MCF 10A (cell line): ENCODE measurements around the gene MICAL3. TPM values are rescaled to one million over a fixed set of nuclear protein-coding genes. Genes with fewer than 3 reads are reported as not detected.

Experiments
- BruUV-seq: library from RNA; stranded (reverse); fragments of 400-500 nt; replicated peaks from 2 replicates; lab custom pipeline; 2021; lab: Mats Ljungman, UMichigan
- CTCF ChIA-PET: fragments of 300-600 bp; sonication (Branson Sonifier 250); formaldehyde crosslinking; extraction: SDS; loops from one replicate; lab custom pipeline; 2021; ENCODE audit warnings: antibody characterized with exemption, inconsistent platforms; lab: Yijun Ruan, JAX
- POLR2A ChIA-PET: fragments of 300-600, 350-650 bp; sonication (Branson Sonifier 250); formaldehyde crosslinking; extraction: SDS; loops from one replicate; lab custom pipeline; 2020; ENCODE audit warnings: antibody characterized with exemption, inconsistent platforms; lab: Yijun Ruan, JAX
- DNase-seq: peaks from one replicate; pipeline ENCODE4 v3.0.0-alpha.2; 2018; ENCODE audit not compliant: unreplicated experiment
- H3K27ac Mint-ChIP-seq: one replicate; pipeline ENCODE4 v1.8.0; 2022; ENCODE audit warnings: mild to moderate bottlenecking, low read depth, mixed read lengths; ENCODE audit not compliant: unreplicated experiment
- H3K27me3 Mint-ChIP-seq: one replicate; pipeline ENCODE4 v1.8.0; 2022; ENCODE audit warnings: mixed read lengths; ENCODE audit not compliant: insufficient read depth, unreplicated experiment
- H3K36me3 Mint-ChIP-seq: one replicate; pipeline ENCODE4 v1.8.0; 2022; ENCODE audit warnings: mild to moderate bottlenecking, moderate library complexity, mixed read lengths; ENCODE audit not compliant: insufficient read depth, unreplicated experiment
- H3K4me1 Mint-ChIP-seq: one replicate; pipeline ENCODE4 v1.8.0; 2022; ENCODE audit warnings: mixed read lengths; ENCODE audit not compliant: insufficient read depth, unreplicated experiment
- H3K4me3 Mint-ChIP-seq: one replicate; pipeline ENCODE4 v1.8.0; 2022; ENCODE audit warnings: mild to moderate bottlenecking, moderate library complexity, mixed read lengths; ENCODE audit not compliant: unreplicated experiment
- H3K9me3 Mint-ChIP-seq: one replicate; pipeline ENCODE4 v1.8.0; 2022; ENCODE audit warnings: mixed read lengths; ENCODE audit not compliant: unreplicated experiment
- intact Hi-C: fragments of 100-400 bp; cut with micrococcal nuclease; formaldehyde crosslinking; loops from 2 replicates; pipeline ENCODE4 v1.14.1; 2022
- total RNA-seq: library from RNA; stranded (reverse); gene quantifications from 2 replicates; pipeline ENCODE4 v1.2.3, GENCODE V29; 2022
- TF ChIP-seq, protein P1 (sequence below): fragments of 200-600 bp; IDR thresholded peaks from one replicate; pipeline ENCODE4 v1.8.0; 2022; ENCODE audit warnings: antibody characterized with exemption, mild to moderate bottlenecking; ENCODE audit not compliant: unreplicated experiment

MICAL3 gene
- total RNA-seq, 1 experiment from 2014 or later, result 54.1 TPM

DNA sequence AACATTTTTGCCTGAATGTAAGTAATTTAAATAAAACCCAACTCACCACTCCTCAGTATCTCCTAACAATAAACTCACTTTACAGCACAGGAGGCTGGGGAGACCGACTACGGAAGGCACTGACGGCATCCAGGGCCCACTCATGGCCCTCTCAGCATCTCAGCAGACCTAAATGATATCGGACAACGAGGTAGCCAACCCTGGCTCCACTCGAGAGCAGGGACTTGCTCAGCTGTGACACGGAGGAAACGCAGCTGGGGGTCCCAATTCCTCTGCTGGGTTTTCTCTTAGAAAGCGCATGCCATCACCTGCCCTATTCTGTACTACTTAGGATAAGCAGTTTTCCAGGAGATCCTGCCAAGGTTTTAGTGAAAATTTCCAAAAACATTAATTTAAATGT is 141.0 kb downstream of the MICAL3 start:
- CTCF ChIA-PET, result interaction anchor here (0.7 to 2.1 kb wide), 4 partner anchors 53 to 193 kb away, joined by 3 to 10 read pairs (median 4); no protein-coding TSS in a partner anchor
- H3K9me3 Mint-ChIP-seq, result no peaks in the 10 kb centered on the region
- TF ChIP-seq, protein P1, sequence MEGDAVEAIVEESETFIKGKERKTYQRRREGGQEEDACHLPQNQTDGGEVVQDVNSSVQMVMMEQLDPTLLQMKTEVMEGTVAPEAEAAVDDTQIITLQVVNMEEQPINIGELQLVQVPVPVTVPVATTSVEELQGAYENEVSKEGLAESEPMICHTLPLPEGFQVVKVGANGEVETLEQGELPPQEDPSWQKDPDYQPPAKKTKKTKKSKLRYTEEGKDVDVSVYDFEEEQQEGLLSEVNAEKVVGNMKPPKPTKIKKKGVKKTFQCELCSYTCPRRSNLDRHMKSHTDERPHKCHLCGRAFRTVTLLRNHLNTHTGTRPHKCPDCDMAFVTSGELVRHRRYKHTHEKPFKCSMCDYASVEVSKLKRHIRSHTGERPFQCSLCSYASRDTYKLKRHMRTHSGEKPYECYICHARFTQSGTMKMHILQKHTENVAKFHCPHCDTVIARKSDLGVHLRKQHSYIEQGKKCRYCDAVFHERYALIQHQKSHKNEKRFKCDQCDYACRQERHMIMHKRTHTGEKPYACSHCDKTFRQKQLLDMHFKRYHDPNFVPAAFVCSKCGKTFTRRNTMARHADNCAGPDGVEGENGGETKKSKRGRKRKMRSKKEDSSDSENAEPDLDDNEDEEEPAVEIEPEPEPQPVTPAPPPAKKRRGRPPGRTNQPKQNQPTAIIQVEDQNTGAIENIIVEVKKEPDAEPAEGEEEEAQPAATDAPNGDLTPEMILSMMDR, result no peak
- BruUV-seq, result no TSS peak
- no peak overlapping the region for H3K4me3 Mint-ChIP-seq
- POLR2A ChIA-PET, result no interaction called here
- intact Hi-C loops, result no loop called here
- peaks cover 39% of the 10 kb centered on the region for H3K36me3 Mint-ChIP-seq
- DNase-seq, result no peak
- H3K4me1 Mint-ChIP-seq, result peaks cover 21% of the 10 kb centered on the region
- no peaks in the 10 kb centered on the region for H3K27me3 Mint-ChIP-seq
- peak overlapping the region; percentile 82 for H3K27ac Mint-ChIP-seq

DNA sequence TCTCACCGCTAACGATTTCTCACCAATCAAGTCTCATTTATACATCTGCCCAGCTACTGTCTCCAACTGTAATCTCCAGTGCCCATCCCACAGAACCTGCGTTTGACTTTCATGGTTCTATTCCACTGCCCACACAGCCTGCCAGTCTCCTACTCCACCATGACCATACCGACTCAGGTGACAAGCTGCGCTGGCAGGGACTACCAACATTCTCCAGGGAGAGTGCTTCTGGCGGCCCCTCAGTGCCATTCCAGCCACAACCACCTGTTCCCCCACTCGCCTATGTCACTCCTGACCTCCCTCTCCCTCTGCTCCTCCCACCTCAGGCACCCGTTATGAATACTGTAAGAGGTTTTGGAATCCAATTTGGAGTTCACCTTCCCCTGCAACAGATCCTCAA is 141.6 kb downstream of the MICAL3 start:
- peaks cover 38% of the 10 kb centered on the region for H3K36me3 Mint-ChIP-seq
- TF ChIP-seq, protein P1, result no peak
- ChIA-PET CTCF (interaction anchor here (1.6 kb wide), 1 partner anchor 52 kb away, joined by 5 read pairs; no protein-coding TSS in a partner anchor), POLR2A (interaction anchor here (0.7 kb wide), 1 partner anchor 69 kb away, joined by 5 read pairs; no protein-coding TSS in a partner anchor)
- no peak for DNase-seq
- H3K4me1 Mint-ChIP-seq, result peaks cover 21% of the 10 kb centered on the region
- no peak overlapping the region for H3K27ac Mint-ChIP-seq
- H3K4me3 Mint-ChIP-seq, result no peak overlapping the region
- H3K9me3 Mint-ChIP-seq, result no peaks in the 10 kb centered on the region
- intact Hi-C loops, result no loop called here
- no TSS peak for BruUV-seq
- no peaks in the 10 kb centered on the region for H3K27me3 Mint-ChIP-seq

DNA sequence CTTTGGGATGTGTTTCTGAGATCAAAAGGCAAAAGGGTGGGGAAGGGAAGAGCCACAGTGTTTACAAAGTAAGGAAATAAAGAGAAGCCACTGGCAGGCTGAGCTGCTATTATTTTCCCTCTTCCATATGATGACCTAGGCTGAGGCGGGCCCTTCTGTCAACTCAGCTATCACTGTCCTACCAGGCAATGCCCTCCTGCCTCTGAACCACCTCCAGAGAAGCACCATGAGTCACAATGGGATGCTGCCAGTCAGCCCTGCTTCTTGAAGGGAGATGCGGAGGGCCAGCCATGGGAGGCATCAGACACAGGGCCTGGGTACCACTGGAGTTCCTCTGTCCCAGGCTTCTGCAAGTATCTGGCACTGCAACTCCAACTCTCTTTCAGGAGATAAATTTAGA is 142.2 kb downstream of the MICAL3 start:
- H3K27me3 Mint-ChIP-seq, result no peaks in the 10 kb centered on the region
- no peak overlapping the region for H3K27ac Mint-ChIP-seq
- no TSS peak for BruUV-seq

DNA sequence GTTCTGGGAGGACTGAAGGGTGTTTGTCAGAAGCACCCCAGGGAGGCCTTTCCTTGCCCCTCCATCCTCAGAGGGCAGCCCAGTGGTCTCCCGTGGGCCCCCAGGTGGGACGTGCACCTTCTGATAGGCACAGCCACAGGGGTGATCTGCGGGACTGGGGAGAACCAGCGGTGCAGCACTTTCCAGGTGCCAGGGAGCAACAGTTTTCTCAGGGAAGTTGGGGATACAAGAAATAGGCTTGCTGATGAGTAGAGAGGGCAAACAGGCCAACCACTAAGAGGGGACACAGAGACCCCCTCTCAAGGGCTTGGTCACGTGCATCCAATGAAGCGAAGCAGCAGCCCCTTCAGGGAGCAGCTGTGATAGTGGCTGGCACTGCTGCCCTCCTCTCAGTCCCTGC is 143.0 kb downstream of the MICAL3 start:
- no peak for DNase-seq
- TF ChIP-seq, protein P1, result no peak
- Mint-ChIP-seq H3K9me3 (no peaks in the 10 kb centered on the region), H3K36me3 (peaks cover 34% of the 10 kb centered on the region), H3K4me3 (no peak overlapping the region), H3K4me1 (peaks cover 21% of the 10 kb centered on the region), H3K27ac (no peak overlapping the region), H3K27me3 (no peaks in the 10 kb centered on the region)
- BruUV-seq, result no TSS peak
- intact Hi-C loops, result no loop called here
- ChIA-PET POLR2A (no interaction called here), CTCF (interaction anchor here (1.6 kb wide), 1 partner anchor 195 kb away, joined by 4 read pairs; no protein-coding TSS in a partner anchor)

More for the DNA sequence above, 142.2 kb downstream of the MICAL3 start:
- DNase-seq, result no peak
- Mint-ChIP-seq H3K9me3 (no peaks in the 10 kb centered on the region), H3K4me3 (no peak overlapping the region), H3K4me1 (peaks cover 21% of the 10 kb centered on the region), H3K36me3 (peaks cover 32% of the 10 kb centered on the region)
- ChIA-PET POLR2A (interaction anchor here (0.7 kb wide), 1 partner anchor 68 kb away, joined by 5 read pairs; no protein-coding TSS in a partner anchor), CTCF (interaction anchor here (1.6 kb wide), 1 partner anchor 52 kb away, joined by 5 read pairs; no protein-coding TSS in a partner anchor)
- TF ChIP-seq, protein P1, result no peak
- intact Hi-C loops, result no loop called here
